CD8-positive, alpha-beta memory T cell (primary cell): ENCODE measurements around the gene CHAC2. TPM values are rescaled to one million over a fixed set of nuclear protein-coding genes. Genes with fewer than 3 reads are reported as not detected.
"Not testable (repeated sequence)": the region's sequence is repeated elsewhere in the genome, so short reads cannot be mapped to it uniquely, and the experiment has no call there.

ENCODE experiments used
- CTCF ChIA-PET: fragments of 350-600 bp; sonication (Branson Sonifier 250); formaldehyde crosslinking; loops from one replicate; lab custom pipeline; 2021; ENCODE audit warnings: antibody characterized with exemption; lab: Charles Lee
- POLR2A ChIA-PET: fragments of 350-600 bp; sonication (Branson Sonifier 250); formaldehyde crosslinking; loops from one replicate; lab custom pipeline; 2021; ENCODE audit warnings: antibody characterized with exemption; lab: Charles Lee
- DNase-seq, 5 donors: peaks; one replicate each; pipeline versions ENCODE4 v3.0.0 to v3.0.0-alpha.2; 2020 to 2022; ENCODE audit warnings: mixed read lengths in 1 of 5
- H3K27ac ChIP-seq: one replicate; pipeline ENCODE4 v1.7.0; 2013; ENCODE audit warnings: low read depth, mild to moderate bottlenecking, low read length, moderate library complexity
- H3K27me3 ChIP-seq: 2 replicates; pipeline ENCODE4 v1.7.0; 2013; ENCODE audit warnings: low read length, mild to moderate bottlenecking; ENCODE audit not compliant: insufficient read depth, poor library complexity, severe bottlenecking
- H3K36me3 ChIP-seq: 2 replicates; pipeline ENCODE4 v1.7.0; 2013; ENCODE audit warnings: mild to moderate bottlenecking, low read length, moderate library complexity; ENCODE audit not compliant: insufficient read depth
- H3K4me1 ChIP-seq: 2 replicates; pipeline ENCODE4 v1.7.0; 2013; ENCODE audit warnings: mild to moderate bottlenecking, low read length, moderate library complexity; ENCODE audit not compliant: insufficient read depth
- H3K4me3 ChIP-seq: 2 replicates; pipeline ENCODE4 v1.7.0; 2013; ENCODE audit warnings: mild to moderate bottlenecking, low read length
- H3K9me3 ChIP-seq: 2 replicates; pipeline ENCODE4 v1.7.0; 2013; ENCODE audit warnings: mild to moderate bottlenecking, low read length
- H3K27ac Mint-ChIP-seq, 8 donors: one replicate each; pipeline ENCODE4 v1.8.0; 2020 to 2021; ENCODE audit warnings: mixed read lengths in 8 of 8, mild to moderate bottlenecking in 6 of 8, inconsistent platforms in 3 of 8, moderate library complexity in 3 of 8
- H3K27me3 Mint-ChIP-seq, 2 donors: one replicate each; pipeline ENCODE4 v1.8.0; 2020 to 2021; ENCODE audit warnings: mixed read lengths in 2 of 2, mild to moderate bottlenecking in 1 of 2, moderate library complexity in 1 of 2
- H3K36me3 Mint-ChIP-seq, 3 donors: one replicate each; pipeline ENCODE4 v1.8.0; 2020 to 2021; ENCODE audit warnings: mixed read lengths in 3 of 3, inconsistent platforms in 1 of 3, mild to moderate bottlenecking in 1 of 3
- H3K4me1 Mint-ChIP-seq, 3 donors: one replicate each; pipeline ENCODE4 v1.8.0; 2020 to 2021; ENCODE audit warnings: mixed read lengths in 3 of 3, inconsistent platforms in 1 of 3, mild to moderate bottlenecking in 1 of 3
- H3K4me3 Mint-ChIP-seq, 7 donors: one replicate each; pipeline ENCODE4 v1.8.0; 2020 to 2021; ENCODE audit warnings: mixed read lengths in 7 of 7, mild to moderate bottlenecking in 6 of 7, moderate library complexity in 4 of 7, inconsistent platforms in 2 of 7
- H3K9me3 Mint-ChIP-seq, 5 donors: one replicate each; pipeline ENCODE4 v1.8.0; 2020 to 2022; ENCODE audit warnings: mixed read lengths in 5 of 5, mild to moderate bottlenecking in 3 of 5, moderate library complexity in 2 of 5, inconsistent platforms in 1 of 5
- polyA plus RNA-seq: library from polyadenylated mRNA; unstranded; fragments of 300-500 nt; fragmentation: Illumina TruSeq; gene quantifications from one replicate; pipeline ENCODE4 v1.2.3, GENCODE V29; 2021
- total RNA-seq, 2 experiments: library from RNA; stranded (reverse); gene quantifications; one replicate each; pipeline ENCODE4 v1.2.3, GENCODE V29; 2021

Gene CHAC2
- total and polyA plus RNA-seq, 3 experiments from 2014 or later: 3.8 to 27.4 (median 25.6) TPM

DNA sequence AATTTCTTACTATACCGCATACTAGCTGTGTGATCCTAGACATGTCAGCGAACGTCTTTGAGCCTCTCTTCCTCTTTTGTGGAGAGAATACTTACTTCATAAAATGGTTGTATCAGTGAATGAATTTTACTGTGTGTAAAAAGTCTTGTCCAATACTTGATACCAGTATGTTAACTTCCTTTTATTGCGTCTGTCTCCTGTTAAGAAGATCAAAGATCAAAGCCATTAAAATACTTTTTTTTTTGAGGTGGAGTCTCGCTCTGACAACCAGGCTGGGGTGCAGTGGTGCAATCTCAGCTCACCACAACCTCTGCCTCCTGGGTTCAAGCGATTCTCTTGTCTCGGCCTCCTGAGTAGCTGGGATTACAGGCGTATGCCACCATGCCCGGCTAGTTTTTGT lies 52.4 kb downstream of the CHAC2 start:
- H3K4me1 ChIP-seq: no peaks in the 10 kb centered on the region
- H3K27ac ChIP-seq: no peak overlapping the region
- H3K9me3 Mint-ChIP-seq: no peaks in the 10 kb centered on the region
- peak overlapping the region in 2 of 8 donors; percentile 42 to 43 for H3K27ac Mint-ChIP-seq
- H3K4me3 Mint-ChIP-seq: no peak overlapping the region
- no peak for DNase-seq
- peaks cover 0 to 4% (median 0%) of the 10 kb centered on the region in 3 donors for H3K4me1 Mint-ChIP-seq
- peaks cover 8% of the 10 kb centered on the region for H3K36me3 ChIP-seq
- H3K27me3 Mint-ChIP-seq: no peaks in the 10 kb centered on the region
- POLR2A ChIA-PET: no interaction called here
- peaks cover 17 to 48% (median 21%) of the 10 kb centered on the region in 3 donors for H3K36me3 Mint-ChIP-seq
- no peak overlapping the region for H3K4me3 ChIP-seq
- CTCF ChIA-PET: no interaction called here
- H3K9me3 ChIP-seq: no peaks in the 10 kb centered on the region
- no peaks in the 10 kb centered on the region for H3K27me3 ChIP-seq

DNA sequence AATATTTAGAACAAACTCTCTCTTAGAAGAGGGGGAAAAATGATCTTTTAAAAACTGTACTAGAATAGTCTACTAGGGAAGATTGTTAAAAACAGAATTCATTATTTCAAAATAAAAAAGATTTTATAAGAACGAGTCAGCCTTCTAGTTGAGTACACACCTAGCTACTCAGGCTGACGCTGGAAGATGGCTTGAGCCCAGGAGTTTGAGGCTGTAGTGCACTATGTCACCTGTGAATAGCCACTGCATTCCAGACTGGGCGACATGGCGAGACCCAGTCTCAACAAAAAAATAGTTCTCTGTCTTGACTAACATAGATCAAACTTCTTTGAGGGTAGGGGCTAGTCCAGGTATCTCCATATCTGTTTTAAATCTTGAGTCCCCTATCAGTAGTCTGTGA lies 53.1 kb downstream of the CHAC2 start:
- CTCF ChIA-PET: no interaction called here
- Histone ChIP-seq H3K4me3 (no peak overlapping the region), H3K27ac (no peak overlapping the region), H3K9me3 (no peaks in the 10 kb centered on the region), H3K4me1 (no peaks in the 10 kb centered on the region), H3K36me3 (peaks cover 5% of the 10 kb centered on the region), H3K27me3 (no peaks in the 10 kb centered on the region)
- Mint-ChIP-seq H3K4me3 (no peak overlapping the region), H3K4me1 (peaks cover 0 to 4% (median 0%) of the 10 kb centered on the region in 3 donors), H3K9me3 (no peaks in the 10 kb centered on the region), H3K27ac (peak overlapping the region in 1 of 8 donors; percentile 36), H3K36me3 (peaks cover 12 to 42% (median 16%) of the 10 kb centered on the region in 3 donors), H3K27me3 (no peaks in the 10 kb centered on the region)
- DNase-seq: no peak
- POLR2A ChIA-PET: interaction anchor here (0.5 kb wide), 1 partner anchor 1436 kb away, joined by 3 read pairs; no protein-coding TSS in a partner anchor

DNA sequence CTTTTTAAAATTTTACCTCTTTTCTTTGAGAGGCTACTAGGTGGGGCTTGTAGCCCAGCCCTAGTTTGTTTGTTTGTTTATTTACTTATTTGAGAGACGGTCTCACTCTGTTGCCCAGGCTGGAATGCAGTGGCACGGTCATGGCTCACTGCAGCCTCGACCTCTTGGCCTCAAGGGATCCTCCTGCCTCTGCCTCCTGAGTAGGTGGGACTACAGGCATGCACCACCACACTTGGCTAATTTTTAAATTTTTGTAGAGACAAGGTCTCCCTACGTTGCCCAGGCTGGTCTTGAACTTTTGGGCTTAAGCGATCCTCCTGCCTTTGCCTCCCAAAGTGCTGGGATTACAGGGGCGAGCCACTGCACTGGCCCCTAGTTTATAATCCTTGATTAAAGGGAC lies 54.2 kb downstream of the CHAC2 start:
- peak overlapping the region in 1 of 8 donors; percentile 57 for H3K27ac Mint-ChIP-seq
- Histone ChIP-seq H3K9me3 (no peaks in the 10 kb centered on the region), H3K4me1 (no peaks in the 10 kb centered on the region), H3K4me3 (no peak overlapping the region), H3K36me3 (peaks cover 3% of the 10 kb centered on the region), H3K27ac (no peak overlapping the region), H3K27me3 (no peaks in the 10 kb centered on the region)
- no peaks in the 10 kb centered on the region for H3K27me3 Mint-ChIP-seq
- no peaks in the 10 kb centered on the region for H3K9me3 Mint-ChIP-seq
- peaks cover 7 to 32% (median 11%) of the 10 kb centered on the region in 3 donors for H3K36me3 Mint-ChIP-seq
- ChIA-PET POLR2A (no interaction called here), CTCF (no interaction called here)
- no peak overlapping the region for H3K4me3 Mint-ChIP-seq
- H3K4me1 Mint-ChIP-seq: peaks cover 0 to 4% (median 0%) of the 10 kb centered on the region in 3 donors
- no peak for DNase-seq

DNA sequence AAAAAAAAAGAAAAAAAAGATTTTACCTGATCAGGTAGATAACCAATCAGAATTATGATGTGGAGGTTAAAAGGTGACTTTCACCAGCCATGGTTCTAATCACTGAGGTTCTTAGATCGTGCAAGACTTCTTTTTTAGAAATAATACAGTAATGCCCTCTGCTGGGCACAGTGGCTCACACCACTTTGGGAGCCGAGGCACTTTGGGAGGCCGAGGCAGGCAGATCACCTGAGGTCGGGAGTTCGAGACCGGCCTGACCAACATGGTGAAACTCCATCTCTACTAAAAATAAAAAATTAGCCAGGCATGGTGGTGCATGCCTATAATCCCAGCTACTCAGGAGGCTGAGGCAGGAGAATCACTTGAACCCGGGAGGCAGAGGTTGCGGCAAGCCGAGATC lies 56.0 kb downstream of the CHAC2 start:
- POLR2A ChIA-PET, H3K27me3 ChIP-seq, DNase-seq: not testable (repeated sequence)

More for the DNA sequence above, 56.0 kb downstream of the CHAC2 start:
- H3K36me3 ChIP-seq, H3K4me1 ChIP-seq, H3K4me3 Mint-ChIP-seq, H3K27me3 Mint-ChIP-seq, H3K9me3 Mint-ChIP-seq, H3K27ac ChIP-seq, CTCF ChIA-PET, H3K4me1 Mint-ChIP-seq, H3K4me3 ChIP-seq, H3K27ac Mint-ChIP-seq, H3K9me3 ChIP-seq: not testable (repeated sequence)
- peaks cover 3 to 17% (median 7%) of the 10 kb centered on the region in 3 donors for H3K36me3 Mint-ChIP-seq

Other genes with a start within 250 kb of the CHAC2 start
- 10 to 100 TPM; 17.8 to 24.4 TPM for gene ASB3, start 19.1 kb downstream of the CHAC2 start, total RNA-seq
- gene ASB3, start 19.1 kb downstream of the CHAC2 start, polyA plus RNA-seq: 18.0 TPM
- gene ERLEC1, start 19.2 kb downstream of the CHAC2 start, total RNA-seq: 10 to 100 TPM; 25.4 to 26.4 TPM
- 43.9 TPM for gene ERLEC1, start 19.2 kb downstream of the CHAC2 start, polyA plus RNA-seq
- 1 to 10 TPM; 2.0 to 2.1 TPM for gene GPR75, start 92.2 kb downstream of the CHAC2 start, total RNA-seq
- gene GPR75, start 92.2 kb downstream of the CHAC2 start, polyA plus RNA-seq: not detected
- gene PSME4, start 203.2 kb downstream of the CHAC2 start, total RNA-seq: 10 to 100 TPM; 48.0 to 49.9 TPM
- gene PSME4, start 203.2 kb downstream of the CHAC2 start, polyA plus RNA-seq: 6.2 TPM